ENCODE data around the gene DLG5. TPM values are rescaled to one million over a fixed set of nuclear protein-coding genes. Genes with fewer than 3 reads are reported as not detected.

DLG5 gene
- total and polyA plus RNA-seq, 10 of the 15 experiments (the other 5 are each of a cell fraction or from before 2014, with no cell fraction given), result 0.18 to 6.6 (median 2.7) TPM

DNA sequence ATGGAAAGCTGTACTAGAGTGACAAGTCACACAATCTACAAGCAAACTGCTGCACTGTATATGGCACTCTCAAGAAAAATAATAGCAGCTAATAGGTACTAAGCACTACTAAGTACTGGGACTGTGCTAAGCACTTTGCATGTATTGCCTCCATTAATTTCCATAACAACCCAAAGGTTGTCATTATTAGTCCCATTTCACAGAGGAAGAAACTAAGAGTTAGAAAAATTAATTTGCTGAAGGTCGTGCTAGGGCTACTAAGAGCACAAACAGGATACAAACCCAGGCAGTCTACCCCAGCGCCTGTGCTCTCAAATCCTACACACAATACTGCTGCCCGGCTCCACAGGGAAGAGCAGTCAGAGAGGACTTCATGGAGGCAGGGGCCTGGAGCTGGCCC is 51.7 kb downstream of the DLG5 start:
- SMC1A ChIA-PET (ENCODE audit: uncharacterized antibody, unreplicated experiment), result interaction anchor here (1.2 to 2.9 kb wide), 3 partner anchors 12 to 28 kb away, joined by 3 to 10 read pairs (median 5); no protein-coding TSS in a partner anchor
- Histone ChIP-seq H3K9ac (ENCODE audit: control insufficient read depth, insufficient read depth, low read length) (no peak overlapping the region), H3K4me2 (ENCODE audit: control insufficient read depth, insufficient read depth) (no peak overlapping the region), H3K36me3 (ENCODE audit: control insufficient read depth in 2 of 2, insufficient read depth in 2 of 2, low read length in 1 of 2) (no peaks in the 10 kb centered on the region), H4K20me1 (ENCODE audit: control insufficient read depth, insufficient read depth) (no peaks in the 10 kb centered on the region), H3K4me1 (ENCODE audit: control insufficient read depth, insufficient read depth, low read length) (peaks cover 27% of the 10 kb centered on the region), H3K27ac (ENCODE audit: control insufficient read depth, insufficient read depth) (no peak overlapping the region), H3K4me3 (no peak overlapping the region), H3K27me3 (replicated peaks in 1 of 2; ENCODE audit: control insufficient read depth in 2 of 2, insufficient read depth in 2 of 2, low read length in 1 of 2) (no peaks in the 10 kb centered on the region), H2AFZ (ENCODE audit: control insufficient read depth, low read depth, low read length) (no peak overlapping the region), H3K79me2 (ENCODE audit: control insufficient read depth, insufficient read depth, low read length) (no peaks in the 10 kb centered on the region; the same call in 1 of the 2 replicates), H3K9me3 (replicated peaks; ENCODE audit: control insufficient read depth, insufficient read depth, low read length) (no peaks in the 10 kb centered on the region)
- WGBS (ENCODE audit: insufficient coverage, insufficient replicate concordance, low lambda C conversion rate, missing lambda C conversion rate), result 98% methylated on average over 3 of the region's 3 CpGs
- BruUV-seq (replicated peaks), result no TSS peak
- no peak for FAIRE-seq
- RAD21 ChIA-PET (ENCODE audit: unreplicated experiment), result no interaction called here
- POLR2A ChIA-PET, result no interaction called here
- in situ Hi-C loops (cut with MboI) (no loop called here), intact Hi-C loops (cut with micrococcal nuclease; ENCODE audit: unreplicated experiment) (no loop called here)
- TF ChIP-seq TARDBP (IDR thresholded peaks at IDR 0.05; ENCODE audit: borderline replicate concordance), result no peak
- no peak for TF ChIP-seq RAD51 (IDR thresholded peaks at IDR 0.05)
- TF ChIP-seq RB1 (IDR thresholded peaks at IDR 0.05; ENCODE audit: borderline replicate concordance), result no peak
- no peak for ATAC-seq
- no peak for DNase-seq (ENCODE audit: low read depth, low spot score)
- CTCF ChIA-PET, result interaction anchor here (1.8 kb wide), 1 partner anchor 16 kb away, joined by 4 read pairs; no protein-coding TSS in a partner anchor

DNA sequence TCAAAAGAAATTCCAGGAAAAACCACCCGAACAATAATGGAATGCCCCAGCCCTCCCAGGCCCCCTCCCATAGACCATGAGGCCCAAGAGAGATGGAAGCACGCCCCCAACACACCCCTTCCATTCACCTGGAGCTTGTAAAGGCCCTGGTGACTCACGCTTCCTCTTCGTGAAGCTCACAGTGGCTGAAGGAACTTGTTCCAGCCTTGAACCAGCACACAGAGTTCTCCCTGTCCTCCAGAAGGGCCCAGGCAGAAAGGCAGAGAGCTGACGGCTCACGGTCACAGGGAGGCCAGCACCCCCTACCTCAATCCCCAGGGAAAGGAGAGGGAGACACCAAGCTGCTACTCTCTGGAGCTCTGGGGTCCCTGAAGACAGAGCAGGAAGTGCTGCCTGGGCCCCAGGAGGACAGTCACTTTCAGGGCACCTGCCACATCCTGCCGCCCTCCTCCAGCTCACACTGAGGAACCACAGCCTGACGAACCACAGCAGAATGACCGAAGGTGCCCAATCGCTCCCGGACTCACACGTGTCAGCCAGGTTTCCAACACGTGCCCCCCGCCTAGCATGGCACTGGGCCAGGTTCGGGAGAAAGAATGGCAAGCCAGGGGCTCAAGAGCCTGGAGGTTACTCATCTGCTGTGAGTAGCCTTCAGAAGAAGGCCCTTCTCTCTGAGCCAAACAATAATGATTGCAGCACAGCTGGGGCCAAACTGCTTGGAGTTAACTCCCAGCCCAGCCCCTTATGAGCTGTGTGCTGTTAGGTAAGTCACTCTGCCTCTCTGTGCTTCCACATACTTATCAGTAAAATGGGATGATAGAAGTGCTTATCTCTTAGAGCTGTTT is 52.8 kb downstream of the DLG5 start:
- ATAC-seq (peak; percentile 86), DNase-seq (ENCODE audit: low read depth, low spot score) (peak; percentile 64), FAIRE-seq (peak; percentile 44)
- in situ Hi-C loops (cut with MboI) (no loop called here), intact Hi-C loops (cut with micrococcal nuclease; ENCODE audit: unreplicated experiment) (no loop called here)
- ChIA-PET RAD21 (ENCODE audit: unreplicated experiment) (interaction anchor here (1.1 to 2.1 kb wide), 3 partner anchors 27 to 162 kb away, joined by 3 to 7 read pairs (median 5); no protein-coding TSS in a partner anchor), CTCF (interaction anchor here (0.7 to 2.7 kb wide), 4 partner anchors 13 to 156 kb away, joined by 3 to 14 read pairs (median 4); no protein-coding TSS in a partner anchor), POLR2A (no interaction called here), SMC1A (ENCODE audit: uncharacterized antibody, unreplicated experiment) (interaction anchor here (0.6 to 2.9 kb wide), 6 partner anchors 14 to 156 kb away, joined by 3 to 10 read pairs (median 3); no protein-coding TSS in a partner anchor)
- Histone ChIP-seq H4K20me1 (ENCODE audit: control insufficient read depth, insufficient read depth) (no peaks in the 10 kb centered on the region), H3K79me2 (ENCODE audit: control insufficient read depth, insufficient read depth, low read length) (no peaks in the 10 kb centered on the region; the same call in 1 of the 2 replicates), H3K36me3 (ENCODE audit: control insufficient read depth in 2 of 2, insufficient read depth in 2 of 2, low read length in 1 of 2) (no peaks in the 10 kb centered on the region), H3K27me3 (replicated peaks in 1 of 2; ENCODE audit: control insufficient read depth in 2 of 2, insufficient read depth in 2 of 2, low read length in 1 of 2) (no peaks in the 10 kb centered on the region), H3K9ac (ENCODE audit: control insufficient read depth, insufficient read depth, low read length) (peak overlapping the region; percentile 52), H2AFZ (ENCODE audit: control insufficient read depth, low read depth, low read length) (peak overlapping the region; percentile 94), H3K4me3 (no peak overlapping the region), H3K4me1 (ENCODE audit: control insufficient read depth, insufficient read depth, low read length) (peaks cover 27% of the 10 kb centered on the region), H3K4me2 (ENCODE audit: control insufficient read depth, insufficient read depth) (peak overlapping the region; percentile 36), H3K9me3 (replicated peaks; ENCODE audit: control insufficient read depth, insufficient read depth, low read length) (no peaks in the 10 kb centered on the region), H3K27ac (ENCODE audit: control insufficient read depth, insufficient read depth) (peak overlapping the region; percentile 88)
- WGBS (ENCODE audit: insufficient coverage, insufficient replicate concordance, low lambda C conversion rate, missing lambda C conversion rate), result 2% methylated on average over 15 of the region's 15 CpGs
- no TSS peak for BruUV-seq (replicated peaks)
- no peak for TF ChIP-seq SRF (IDR thresholded peaks at IDR 0.05; ENCODE audit: low read depth in 2 of 2, low read length in 2 of 2)
- TF ChIP-seq, protein P1, sequence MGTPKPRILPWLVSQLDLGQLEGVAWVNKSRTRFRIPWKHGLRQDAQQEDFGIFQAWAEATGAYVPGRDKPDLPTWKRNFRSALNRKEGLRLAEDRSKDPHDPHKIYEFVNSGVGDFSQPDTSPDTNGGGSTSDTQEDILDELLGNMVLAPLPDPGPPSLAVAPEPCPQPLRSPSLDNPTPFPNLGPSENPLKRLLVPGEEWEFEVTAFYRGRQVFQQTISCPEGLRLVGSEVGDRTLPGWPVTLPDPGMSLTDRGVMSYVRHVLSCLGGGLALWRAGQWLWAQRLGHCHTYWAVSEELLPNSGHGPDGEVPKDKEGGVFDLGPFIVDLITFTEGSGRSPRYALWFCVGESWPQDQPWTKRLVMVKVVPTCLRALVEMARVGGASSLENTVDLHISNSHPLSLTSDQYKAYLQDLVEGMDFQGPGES (IDR thresholded peaks at IDR 0.05), result no peak
- no peak for TF ChIP-seq NFYB (IDR thresholded peaks at IDR 0.05; ENCODE audit: insufficient read depth, low read depth, low read length)
- TF ChIP-seq, protein P2, sequence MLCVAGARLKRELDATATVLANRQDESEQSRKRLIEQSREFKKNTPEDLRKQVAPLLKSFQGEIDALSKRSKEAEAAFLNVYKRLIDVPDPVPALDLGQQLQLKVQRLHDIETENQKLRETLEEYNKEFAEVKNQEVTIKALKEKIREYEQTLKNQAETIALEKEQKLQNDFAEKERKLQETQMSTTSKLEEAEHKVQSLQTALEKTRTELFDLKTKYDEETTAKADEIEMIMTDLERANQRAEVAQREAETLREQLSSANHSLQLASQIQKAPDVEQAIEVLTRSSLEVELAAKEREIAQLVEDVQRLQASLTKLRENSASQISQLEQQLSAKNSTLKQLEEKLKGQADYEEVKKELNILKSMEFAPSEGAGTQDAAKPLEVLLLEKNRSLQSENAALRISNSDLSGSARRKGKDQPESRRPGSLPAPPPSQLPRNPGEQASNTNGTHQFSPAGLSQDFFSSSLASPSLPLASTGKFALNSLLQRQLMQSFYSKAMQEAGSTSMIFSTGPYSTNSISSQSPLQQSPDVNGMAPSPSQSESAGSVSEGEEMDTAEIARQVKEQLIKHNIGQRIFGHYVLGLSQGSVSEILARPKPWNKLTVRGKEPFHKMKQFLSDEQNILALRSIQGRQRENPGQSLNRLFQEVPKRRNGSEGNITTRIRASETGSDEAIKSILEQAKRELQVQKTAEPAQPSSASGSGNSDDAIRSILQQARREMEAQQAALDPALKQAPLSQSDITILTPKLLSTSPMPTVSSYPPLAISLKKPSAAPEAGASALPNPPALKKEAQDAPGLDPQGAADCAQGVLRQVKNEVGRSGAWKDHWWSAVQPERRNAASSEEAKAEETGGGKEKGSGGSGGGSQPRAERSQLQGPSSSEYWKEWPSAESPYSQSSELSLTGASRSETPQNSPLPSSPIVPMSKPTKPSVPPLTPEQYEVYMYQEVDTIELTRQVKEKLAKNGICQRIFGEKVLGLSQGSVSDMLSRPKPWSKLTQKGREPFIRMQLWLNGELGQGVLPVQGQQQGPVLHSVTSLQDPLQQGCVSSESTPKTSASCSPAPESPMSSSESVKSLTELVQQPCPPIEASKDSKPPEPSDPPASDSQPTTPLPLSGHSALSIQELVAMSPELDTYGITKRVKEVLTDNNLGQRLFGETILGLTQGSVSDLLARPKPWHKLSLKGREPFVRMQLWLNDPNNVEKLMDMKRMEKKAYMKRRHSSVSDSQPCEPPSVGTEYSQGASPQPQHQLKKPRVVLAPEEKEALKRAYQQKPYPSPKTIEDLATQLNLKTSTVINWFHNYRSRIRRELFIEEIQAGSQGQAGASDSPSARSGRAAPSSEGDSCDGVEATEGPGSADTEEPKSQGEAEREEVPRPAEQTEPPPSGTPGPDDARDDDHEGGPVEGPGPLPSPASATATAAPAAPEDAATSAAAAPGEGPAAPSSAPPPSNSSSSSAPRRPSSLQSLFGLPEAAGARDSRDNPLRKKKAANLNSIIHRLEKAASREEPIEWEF (IDR thresholded peaks at IDR 0.05; ENCODE audit: insufficient replicate concordance, low read depth, low read length), result no peak
- peak; percentile 71 to 77 for TF ChIP-seq IKZF2 (IDR thresholded peaks at IDR 0.05)
- TF ChIP-seq MXI1 (IDR thresholded peaks at IDR 0.05; ENCODE audit: low read depth, low read length), result no peak
